Spinal cord (tissue), 10 donors: Measurements from ENCODE around the gene CD46. TPM values are rescaled to one million over a fixed set of nuclear protein-coding genes. Genes with fewer than 3 reads are reported as not detected.

Source experiments
- DNase-seq, 6 donors: peaks; one replicate each; pipeline versions ENCODE4 v3.0.0 to v3.0.0-alpha.2; 2013 to 2015; ENCODE audit warnings: low spot score in 6 of 6, low read depth in 4 of 6
- H3K27ac ChIP-seq: one replicate; pipeline ENCODE4 v1.5.1; 2013; ENCODE audit warnings: low read depth, low read length, control low read depth
- H3K27me3 ChIP-seq: one replicate; pipeline ENCODE4 v1.6.1; 2013; ENCODE audit warnings: low read length; ENCODE audit not compliant: control insufficient read depth, insufficient read depth
- H3K36me3 ChIP-seq: one replicate; pipeline ENCODE4 v1.6.1; 2013; ENCODE audit warnings: low read length; ENCODE audit not compliant: control insufficient read depth, insufficient read depth
- H3K4me1 ChIP-seq: one replicate; pipeline ENCODE4 v1.6.1; 2013; ENCODE audit warnings: low read length; ENCODE audit not compliant: control insufficient read depth, insufficient read depth
- H3K4me3 ChIP-seq: one replicate; pipeline ENCODE4 v1.5.1; 2013; ENCODE audit warnings: low read depth, low read length, control low read depth
- H3K9me3 ChIP-seq: one replicate; pipeline ENCODE4 v1.6.1; 2013; ENCODE audit warnings: low read length; ENCODE audit not compliant: control insufficient read depth, insufficient read depth
- WGBS: methylation state at CpG from one replicate; pipeline ENCODE4 v1.1.5; 2013; ENCODE audit warnings: missing lambda C conversion rate; ENCODE audit not compliant: insufficient coverage; 5-methylcytosine and 5-hydroxymethylcytosine counted together
- polyA plus RNA-seq, 2 donors: library from polyadenylated mRNA; unstranded; fragments of 120-200 nt; gene quantifications; one replicate each; pipeline ENCODE4 v1.2.1, GENCODE V29; 2013; ENCODE audit not compliant: insufficient read length in 2 of 2
- total RNA-seq, 2 donors: library from RNA; depleted of rRNA in 1 of 2; stranded (reverse); fragments of 120-200 nt in 1 of 2; fragments of >200 nt in 1 of 2; gene quantifications; one replicate each; pipeline versions ENCODE4 v1.2.3 to v1.2.4, GENCODE V29; 2013 to 2014
- donor health status: healthy.

Gene CD46
- total and polyA plus RNA-seq, 4 donors = 71.7 to 119 (median 95.9) TPM

GRCh38 chr1:207811319-207811718 is 59.5 kb downstream of the CD46 start:
- no peaks in the 10 kb centered on the region for H3K27me3 ChIP-seq
- no peaks in the 10 kb centered on the region for H3K9me3 ChIP-seq
- no peak overlapping the region for H3K4me3 ChIP-seq
- peaks cover 56% of the 10 kb centered on the region for H3K36me3 ChIP-seq
- DNase-seq = no peak
- 95% methylated on average over 6 of the region's 8 CpGs for WGBS
- H3K4me1 ChIP-seq = peaks cover 19% of the 10 kb centered on the region
- no peak overlapping the region for H3K27ac ChIP-seq

- 90% methylated on average over 15 of the region's 16 CpGs for WGBS
- peaks cover 57% of the 10 kb centered on the region for H3K36me3 ChIP-seq
- H3K27me3 ChIP-seq = no peaks in the 10 kb centered on the region
- H3K27ac ChIP-seq = no peak overlapping the region
- no peak for DNase-seq
- H3K4me1 ChIP-seq = peaks cover 19% of the 10 kb centered on the region
- no peak overlapping the region for H3K4me3 ChIP-seq
- no peaks in the 10 kb centered on the region for H3K9me3 ChIP-seq
Observed at GRCh38 chr1:207811920-207812720, 60.3 kb downstream of the CD46 start.

GRCh38 chr1:207812778-207813511 is 61.1 kb downstream of the CD46 start:
- peaks cover 52% of the 10 kb centered on the region for H3K36me3 ChIP-seq
- 95% methylated on average over 7 of the region's 10 CpGs for WGBS
- H3K9me3 ChIP-seq = no peaks in the 10 kb centered on the region
- H3K4me3 ChIP-seq = no peak overlapping the region
- no peak for DNase-seq
- no peak overlapping the region for H3K27ac ChIP-seq
- H3K4me1 ChIP-seq = peaks cover 12% of the 10 kb centered on the region
- H3K27me3 ChIP-seq = no peaks in the 10 kb centered on the region

- H3K9me3 ChIP-seq = no peaks in the 10 kb centered on the region
- peaks cover 49% of the 10 kb centered on the region for H3K36me3 ChIP-seq
- 81% methylated on average over 2 of the region's 3 CpGs for WGBS
- H3K27ac ChIP-seq = no peak overlapping the region
- DNase-seq = no peak
- H3K4me1 ChIP-seq = peaks cover 7% of the 10 kb centered on the region
- no peaks in the 10 kb centered on the region for H3K27me3 ChIP-seq
- H3K4me3 ChIP-seq = no peak overlapping the region
Observed at GRCh38 chr1:207813512-207813881, 61.6 kb downstream of the CD46 start.

GRCh38 chr1:207813946-207814345 is 62.1 kb downstream of the CD46 start:
- H3K4me3 ChIP-seq = no peak overlapping the region
- no peak for DNase-seq
- WGBS = 59% methylated on average over 3 of the region's 3 CpGs
- H3K36me3 ChIP-seq = peaks cover 51% of the 10 kb centered on the region
- H3K27me3 ChIP-seq = no peaks in the 10 kb centered on the region
- peaks cover 4% of the 10 kb centered on the region for H3K4me1 ChIP-seq
- H3K9me3 ChIP-seq = no peaks in the 10 kb centered on the region
- H3K27ac ChIP-seq = no peak overlapping the region

- no peaks in the 10 kb centered on the region for H3K27me3 ChIP-seq
- no peak overlapping the region for H3K27ac ChIP-seq
- H3K36me3 ChIP-seq = peaks cover 50% of the 10 kb centered on the region
- no peaks in the 10 kb centered on the region for H3K9me3 ChIP-seq
- H3K4me1 ChIP-seq = peaks cover 3% of the 10 kb centered on the region
- WGBS = 90% methylated on average over 4 of the region's 4 CpGs
- no peak for DNase-seq
- no peak overlapping the region for H3K4me3 ChIP-seq
Observed at GRCh38 chr1:207814469-207814868, 62.6 kb downstream of the CD46 start.

GRCh38 chr1:207815466-207815865 is 63.6 kb downstream of the CD46 start:
- WGBS = 85% methylated on average over 5 of the region's 8 CpGs
- no peak for DNase-seq
- no peaks in the 10 kb centered on the region for H3K27me3 ChIP-seq
- no peak overlapping the region for H3K27ac ChIP-seq
- peaks cover 50% of the 10 kb centered on the region for H3K36me3 ChIP-seq
- H3K9me3 ChIP-seq = no peaks in the 10 kb centered on the region
- H3K4me3 ChIP-seq = no peak overlapping the region
- H3K4me1 ChIP-seq = peaks cover 3% of the 10 kb centered on the region

- Histone ChIP-seq H3K4me1 (peaks cover 6% of the 10 kb centered on the region), H3K9me3 (no peaks in the 10 kb centered on the region), H3K4me3 (no peak overlapping the region), H3K27ac (no peak overlapping the region), H3K27me3 (no peaks in the 10 kb centered on the region), H3K36me3 (peaks cover 50% of the 10 kb centered on the region)
- no peak for DNase-seq
- WGBS = no CpG with 5 or more reads among the region's 2 CpGs
Observed at GRCh38 chr1:207815913-207816291, 64.0 kb downstream of the CD46 start.

- H3K4me3 ChIP-seq = no peak overlapping the region
- H3K27me3 ChIP-seq = no peaks in the 10 kb centered on the region
- H3K4me1 ChIP-seq = peaks cover 14% of the 10 kb centered on the region
- DNase-seq = no peak
- H3K27ac ChIP-seq = no peak overlapping the region
- 95% methylated on average over 7 of the region's 7 CpGs for WGBS
- no peaks in the 10 kb centered on the region for H3K9me3 ChIP-seq
- H3K36me3 ChIP-seq = peaks cover 50% of the 10 kb centered on the region
Observed at GRCh38 chr1:207817166-207817565, 65.3 kb downstream of the CD46 start.
